Calu3 (cell line): Measurements from ENCODE around the gene HEPHL1. TPM values are rescaled to one million over a fixed set of nuclear protein-coding genes. Genes with fewer than 3 reads are reported as not detected.

Source experiments
- BruUV-seq: library from RNA; stranded (reverse); fragments of 400-500 nt; replicated peaks from 2 replicates; lab custom pipeline; 2021; lab: Mats Ljungman, UMichigan
- CTCF ChIA-PET: fragments of 300-600 bp; sonication (Branson Sonifier 250); formaldehyde crosslinking; loops from one replicate; lab custom pipeline; 2022; ENCODE audit warnings: antibody characterized with exemption; lab: Charles Lee
- DNase-seq: peaks from one replicate; pipeline ENCODE4 v3.0.0; 2022
- H3K27ac Mint-ChIP-seq: one replicate; pipeline ENCODE4 v1.8.0; 2022; ENCODE audit warnings: mixed read lengths; ENCODE audit not compliant: unreplicated experiment
- H3K27me3 Mint-ChIP-seq: one replicate; pipeline ENCODE4 v1.8.0; 2022; ENCODE audit warnings: mixed read lengths; ENCODE audit not compliant: unreplicated experiment
- H3K36me3 Mint-ChIP-seq: one replicate; pipeline ENCODE4 v1.8.0; 2022; ENCODE audit warnings: mild to moderate bottlenecking, moderate library complexity, mixed read lengths; ENCODE audit not compliant: insufficient read depth, unreplicated experiment
- H3K4me1 Mint-ChIP-seq: one replicate; pipeline ENCODE4 v1.8.0; 2022; ENCODE audit warnings: mild to moderate bottlenecking, low read depth, mixed read lengths; ENCODE audit not compliant: unreplicated experiment
- H3K4me3 Mint-ChIP-seq: one replicate; pipeline ENCODE4 v1.8.0; 2022; ENCODE audit warnings: mild to moderate bottlenecking, low read depth, moderate library complexity, mixed read lengths; ENCODE audit not compliant: unreplicated experiment
- H3K9me3 Mint-ChIP-seq: one replicate; pipeline ENCODE4 v1.8.0; 2022; ENCODE audit warnings: low read depth, mixed read lengths; ENCODE audit not compliant: unreplicated experiment
- CTCF ChIP-seq: fragments of 200-600 bp; IDR thresholded peaks from one replicate; pipeline ENCODE4 v1.8.0; 2022; ENCODE audit warnings: antibody characterized with exemption; ENCODE audit not compliant: unreplicated experiment
- intact Hi-C: fragments of 100-400 bp; cut with micrococcal nuclease; formaldehyde crosslinking; loops from one replicate; pipeline ENCODE4 v1.10.0; 2022; ENCODE audit not compliant: unreplicated experiment
- total RNA-seq: library from RNA; stranded (reverse); gene quantifications from 2 replicates; pipeline ENCODE4 v1.2.3, GENCODE V29; 2022

HEPHL1 gene
- total RNA-seq, 1 experiment from 2014 or later: not detected

GRCh38 chr11:94132823-94133408 is 111.8 kb downstream of the HEPHL1 start:
- CTCF ChIA-PET: no interaction called here

GRCh38 chr11:94133752-94134151 is 112.6 kb downstream of the HEPHL1 start:
- DNase-seq: no peak
- Mint-ChIP-seq H3K4me1 (peaks cover 30% of the 10 kb centered on the region), H3K36me3 (no peaks in the 10 kb centered on the region), H3K9me3 (no peaks in the 10 kb centered on the region), H3K4me3 (no peak overlapping the region), H3K27ac (no peak overlapping the region), H3K27me3 (no peaks in the 10 kb centered on the region)
- intact Hi-C loops: no loop called here
- TF ChIP-seq CTCF: no peak
- BruUV-seq: no TSS peak
- CTCF ChIA-PET: no interaction called here

More at GRCh38 chr11:94132823-94133408, 111.8 kb downstream of the HEPHL1 start:
- no peaks in the 10 kb centered on the region for H3K27me3 Mint-ChIP-seq
- peaks cover 34% of the 10 kb centered on the region for H3K4me1 Mint-ChIP-seq
- no peak for DNase-seq
- intact Hi-C loops: no loop called here
- no peak overlapping the region for H3K27ac Mint-ChIP-seq
- no peak overlapping the region for H3K4me3 Mint-ChIP-seq
- H3K9me3 Mint-ChIP-seq: no peaks in the 10 kb centered on the region
- no peaks in the 10 kb centered on the region for H3K36me3 Mint-ChIP-seq
- no TSS peak for BruUV-seq
- TF ChIP-seq CTCF: no peak

GRCh38 chr11:94134651-94135512 is 113.7 kb downstream of the HEPHL1 start:
- Mint-ChIP-seq H3K4me3 (no peak overlapping the region), H3K36me3 (no peaks in the 10 kb centered on the region), H3K4me1 (peaks cover 30% of the 10 kb centered on the region), H3K27me3 (no peaks in the 10 kb centered on the region), H3K27ac (no peak overlapping the region), H3K9me3 (no peaks in the 10 kb centered on the region)
- intact Hi-C loops: no loop called here
- BruUV-seq: no TSS peak
- CTCF ChIA-PET: interaction anchor here (0.5 to 1.6 kb wide), 3 partner anchors 17 to 240 kb away, joined by 3 to 4 read pairs (median 3); no protein-coding TSS in a partner anchor
- no peak for DNase-seq
- TF ChIP-seq CTCF: no peak

- intact Hi-C loops: no loop called here
- DNase-seq: no peak
- Mint-ChIP-seq H3K27me3 (no peaks in the 10 kb centered on the region), H3K9me3 (no peaks in the 10 kb centered on the region), H3K4me1 (peaks cover 49% of the 10 kb centered on the region), H3K36me3 (no peaks in the 10 kb centered on the region), H3K4me3 (no peak overlapping the region), H3K27ac (no peak overlapping the region)
- BruUV-seq: no TSS peak
- CTCF ChIA-PET: no interaction called here
- TF ChIP-seq CTCF: no peak
Measured at GRCh38 chr11:94139416-94139815, 118.3 kb downstream of the HEPHL1 start.
